NCI-H1694 treated with DMSO at 0.1 percent for 48 hours (cell line): ENCODE results near the gene GABRA5.
"Not testable (repeated sequence)": the region's sequence is repeated elsewhere in the genome, so short reads cannot be mapped to it uniquely, and the experiment has no call there.

Experiments used
- DNase-seq: peaks from one replicate; lab custom pipeline; 2025; lab: John Stamatoyannopoulos, UW

Gene GABRA5

GRCh38 chr15:26866298-26867199 is at the start of gene GABRA5:
Gene GABRA5 (plus strand): TSS chr15:26867062. CDS start chr15:26869249, 2,187 bp downstream.
- peak; percentile 3 for DNase-seq

- DNase-seq = not testable (repeated sequence)
Measured at GRCh38 chr15:26831191-26831590, 35.7 kb upstream of the GABRA5 start.

GRCh38 chr15:26831951-26832350 is 34.9 kb upstream of the GABRA5 start:
- DNase-seq = no peak

GRCh38 chr15:26838742-26839460 is 28.0 kb upstream of the GABRA5 start:
- no peak for DNase-seq

GRCh38 chr15:26841514-26841913 is 25.3 kb upstream of the GABRA5 start:
- DNase-seq = no peak

GRCh38 chr15:26841941-26842340 is 24.9 kb upstream of the GABRA5 start:
- no peak for DNase-seq

- DNase-seq = no peak
Measured at GRCh38 chr15:26842391-26842790, 24.5 kb upstream of the GABRA5 start.

- no peak for DNase-seq
Measured at GRCh38 chr15:26844901-26845300, 22.0 kb upstream of the GABRA5 start.

- DNase-seq = no peak
Measured at GRCh38 chr15:26848498-26848897, 18.4 kb upstream of the GABRA5 start.

GRCh38 chr15:26850161-26850560 is 16.7 kb upstream of the GABRA5 start:
- DNase-seq = no peak

GRCh38 chr15:26852980-26853379 is 13.9 kb upstream of the GABRA5 start:
- DNase-seq = no peak

GRCh38 chr15:26854435-26854834 is 12.4 kb upstream of the GABRA5 start:
- no peak for DNase-seq

GRCh38 chr15:26864664-26865191 is 2.1 kb upstream of the GABRA5 start:
- peak; percentile 39 for DNase-seq

GRCh38 chr15:26867200-26868007 is 542 bp downstream of the GABRA5 start:
- no peak for DNase-seq

GRCh38 chr15:26868029-26868685 is 1.3 kb downstream of the GABRA5 start:
- DNase-seq = no peak

GRCh38 chr15:26869628-26870027 is 2.8 kb downstream of the GABRA5 start:
- no peak for DNase-seq

GRCh38 chr15:26870346-26870745 is 3.5 kb downstream of the GABRA5 start:
- no peak for DNase-seq

GRCh38 chr15:26872206-26872605 is 5.3 kb downstream of the GABRA5 start:
- DNase-seq = no peak

GRCh38 chr15:26873846-26874245 is 7.0 kb downstream of the GABRA5 start:
- DNase-seq = no peak

GRCh38 chr15:26874774-26875475 is 8.1 kb downstream of the GABRA5 start:
- no peak for DNase-seq

- DNase-seq = no peak
Measured at GRCh38 chr15:26875476-26875850, 8.6 kb downstream of the GABRA5 start.
